ENCODE results near the gene INSIG1. TPM values are rescaled to one million over a fixed set of nuclear protein-coding genes. Genes with fewer than 3 reads are reported as not detected.
A peak's percentile ranks its signal among the peaks of the same experiment; 100 is the strongest.

Gene INSIG1
- total RNA-seq, 2 donors from 2014 or later: 68.9 to 94.0 TPM

GRCh38 chr7:155262031-155262430 is 35.6 kb upstream of the INSIG1 start:
- Mint-ChIP-seq H3K9me3 (no peaks in the 10 kb centered on the region), H3K36me3 (no peaks in the 10 kb centered on the region), H3K27ac (no peak overlapping the region)
- DNase-seq (ENCODE audit: low spot score in 2 of 2): no peak
- no peak for ATAC-seq

- DNase-seq (ENCODE audit: low spot score in 2 of 2) (no peak), ATAC-seq (no peak)
- H3K27ac Mint-ChIP-seq: no peak overlapping the region
- H3K9me3 Mint-ChIP-seq: no peaks in the 10 kb centered on the region
- H3K36me3 Mint-ChIP-seq: no peaks in the 10 kb centered on the region
These were observed 34.6 kb upstream of the INSIG1 start for GRCh38 chr7:155263051-155263450.

GRCh38 chr7:155263581-155264143 is 34.0 kb upstream of the INSIG1 start:
- DNase-seq (ENCODE audit: low spot score in 2 of 2) (no peak), ATAC-seq (no peak)
- no peaks in the 10 kb centered on the region for H3K36me3 Mint-ChIP-seq
- no peaks in the 10 kb centered on the region for H3K9me3 Mint-ChIP-seq
- H3K27ac Mint-ChIP-seq: no peak overlapping the region

- Mint-ChIP-seq H3K36me3 (no peaks in the 10 kb centered on the region), H3K9me3 (no peaks in the 10 kb centered on the region), H3K27ac (no peak overlapping the region)
- ATAC-seq (no peak), DNase-seq (ENCODE audit: low spot score in 2 of 2) (no peak)
These were observed 32.5 kb upstream of the INSIG1 start for GRCh38 chr7:155265144-155265543.

- Mint-ChIP-seq H3K27ac (no peak overlapping the region), H3K36me3 (no peaks in the 10 kb centered on the region), H3K9me3 (no peaks in the 10 kb centered on the region)
- ATAC-seq (no peak), DNase-seq (ENCODE audit: low spot score in 2 of 2) (no peak)
These were observed 31.7 kb upstream of the INSIG1 start for GRCh38 chr7:155265961-155266360.

GRCh38 chr7:155266440-155266839 is 31.2 kb upstream of the INSIG1 start:
- DNase-seq (ENCODE audit: low spot score in 2 of 2) (no peak), ATAC-seq (no peak)
- Mint-ChIP-seq H3K27ac (no peak overlapping the region), H3K9me3 (no peaks in the 10 kb centered on the region), H3K36me3 (no peaks in the 10 kb centered on the region)

GRCh38 chr7:155267023-155267422 is 30.7 kb upstream of the INSIG1 start:
- DNase-seq (ENCODE audit: low spot score in 2 of 2) (no peak), ATAC-seq (no peak)
- no peaks in the 10 kb centered on the region for H3K9me3 Mint-ChIP-seq
- H3K27ac Mint-ChIP-seq: no peak overlapping the region
- H3K36me3 Mint-ChIP-seq: no peaks in the 10 kb centered on the region

- Mint-ChIP-seq H3K9me3 (no peaks in the 10 kb centered on the region), H3K36me3 (no peaks in the 10 kb centered on the region), H3K27ac (no peak overlapping the region)
- DNase-seq (ENCODE audit: low spot score in 2 of 2) (no peak), ATAC-seq (no peak)
These were observed 30.2 kb upstream of the INSIG1 start for GRCh38 chr7:155267436-155267835.

- H3K27ac Mint-ChIP-seq: no peak overlapping the region
- ATAC-seq (no peak), DNase-seq (ENCODE audit: low spot score in 2 of 2) (no peak)
- no peaks in the 10 kb centered on the region for H3K36me3 Mint-ChIP-seq
- no peaks in the 10 kb centered on the region for H3K9me3 Mint-ChIP-seq
These were observed 29.5 kb upstream of the INSIG1 start for GRCh38 chr7:155268211-155268610.

GRCh38 chr7:155268921-155269650 is 28.6 kb upstream of the INSIG1 start:
- no peak overlapping the region for H3K27ac Mint-ChIP-seq
- H3K9me3 Mint-ChIP-seq: no peaks in the 10 kb centered on the region
- H3K36me3 Mint-ChIP-seq: no peaks in the 10 kb centered on the region
- DNase-seq (ENCODE audit: low spot score in 2 of 2) (no peak), ATAC-seq (no peak)

GRCh38 chr7:155269766-155270585 is 27.7 kb upstream of the INSIG1 start:
- DNase-seq (ENCODE audit: low spot score in 2 of 2) (no peak), ATAC-seq (no peak)
- Mint-ChIP-seq H3K9me3 (no peaks in the 10 kb centered on the region), H3K36me3 (no peaks in the 10 kb centered on the region), H3K27ac (no peak overlapping the region)

GRCh38 chr7:155270861-155271260 is 26.8 kb upstream of the INSIG1 start:
- Mint-ChIP-seq H3K27ac (no peak overlapping the region), H3K9me3 (no peaks in the 10 kb centered on the region)

GRCh38 chr7:155274633-155275355 is 22.9 kb upstream of the INSIG1 start:
- no peaks in the 10 kb centered on the region for H3K36me3 Mint-ChIP-seq
- no peak overlapping the region for H3K27ac Mint-ChIP-seq
- no peak for ATAC-seq
- no peak for DNase-seq (ENCODE audit: low spot score in 2 of 2)
- H3K9me3 Mint-ChIP-seq: no peaks in the 10 kb centered on the region

More at GRCh38 chr7:155270861-155271260, 26.8 kb upstream of the INSIG1 start:
- no peaks in the 10 kb centered on the region for H3K36me3 Mint-ChIP-seq
- ATAC-seq (peak in 1 of 2 donors; percentile 60), DNase-seq (ENCODE audit: low spot score in 2 of 2) (no peak)

- DNase-seq (ENCODE audit: low spot score in 2 of 2): no peak
- Mint-ChIP-seq H3K36me3 (no peaks in the 10 kb centered on the region), H3K27ac (no peak overlapping the region), H3K9me3 (no peaks in the 10 kb centered on the region)
- ATAC-seq: no peak
These were observed 21.5 kb upstream of the INSIG1 start for GRCh38 chr7:155276042-155276799.

- H3K27ac Mint-ChIP-seq: no peak overlapping the region
- H3K9me3 Mint-ChIP-seq: no peaks in the 10 kb centered on the region
- no peaks in the 10 kb centered on the region for H3K36me3 Mint-ChIP-seq
- DNase-seq (ENCODE audit: low spot score in 2 of 2) (no peak), ATAC-seq (no peak)
These were observed 20.8 kb upstream of the INSIG1 start for GRCh38 chr7:155276800-155277375.

GRCh38 chr7:155277385-155277994 is 20.2 kb upstream of the INSIG1 start:
- H3K36me3 Mint-ChIP-seq: no peaks in the 10 kb centered on the region
- ATAC-seq (peak; percentile 76 to 81), DNase-seq (ENCODE audit: low spot score in 2 of 2) (no peak)
- H3K27ac Mint-ChIP-seq: no peak overlapping the region
- H3K9me3 Mint-ChIP-seq: no peaks in the 10 kb centered on the region
